MG63 (cell line): ENCODE data around the gene STAT5A. TPM values are rescaled to one million over a fixed set of nuclear protein-coding genes. Genes with fewer than 3 reads are reported as not detected.
"Not testable (repeated sequence)": the region's sequence is repeated elsewhere in the genome, so short reads cannot be mapped to it uniquely, and the experiment has no call there.

Experiments
- DNase-seq: peaks from one replicate; pipeline ENCODE4 v3.0.0-alpha.2; 2020
- H3K27me3 ChIP-seq: fragments of 250-450 bp; sonication (Bioruptor Pico); 2 replicates; pipeline ENCODE4 v1.5.1; 2020; ENCODE audit warnings: mild to moderate bottlenecking, moderate library complexity
- H3K36me3 ChIP-seq: fragments of 250-450 bp; sonication (Bioruptor Pico); 2 replicates; pipeline ENCODE4 v1.5.1; 2020; ENCODE audit warnings: mild to moderate bottlenecking, moderate library complexity
- H3K4me3 ChIP-seq: fragments of 250-450 bp; sonication (Bioruptor Pico); 2 replicates; pipeline ENCODE4 v1.5.1; 2020; ENCODE audit warnings: mild to moderate bottlenecking, moderate library complexity
- H3K9me3 ChIP-seq: fragments of 250-450 bp; sonication (Bioruptor Pico); 2 replicates; pipeline ENCODE4 v1.5.1; 2020; ENCODE audit warnings: mild to moderate bottlenecking, moderate library complexity
- total RNA-seq: library from RNA; depleted of rRNA; stranded (reverse); fragments of >200 nt; shearing (Covaris generic); gene quantifications from 2 replicates; pipeline ENCODE4 v1.2.3, GENCODE V29; 2014; ENCODE audit warnings: low replicate concordance

The STAT5A gene
- total RNA-seq, 1 experiment from 2014 or later: 23.0 TPM

GRCh38 chr17:42310787-42311215 is 22.5 kb downstream of the STAT5A start:
- DNase-seq: no peak
- Histone ChIP-seq H3K36me3 (peaks cover 37% of the 10 kb centered on the region), H3K4me3 (no peak overlapping the region), H3K9me3 (no peaks in the 10 kb centered on the region), H3K27me3 (no peaks in the 10 kb centered on the region)

- no peaks in the 10 kb centered on the region for H3K27me3 ChIP-seq
- H3K4me3 ChIP-seq: no peak overlapping the region
- DNase-seq: no peak
- no peaks in the 10 kb centered on the region for H3K9me3 ChIP-seq
- peaks cover 41% of the 10 kb centered on the region for H3K36me3 ChIP-seq
These were observed 23.1 kb downstream of the STAT5A start for GRCh38 chr17:42311240-42312034.

GRCh38 chr17:42312035-42312284 is 23.7 kb downstream of the STAT5A start:
- Histone ChIP-seq H3K4me3 (no peak overlapping the region), H3K36me3 (peaks cover 47% of the 10 kb centered on the region), H3K9me3 (no peaks in the 10 kb centered on the region), H3K27me3 (no peaks in the 10 kb centered on the region)
- no peak for DNase-seq

GRCh38 chr17:42312285-42313130 is 24.2 kb downstream of the STAT5A start:
- Histone ChIP-seq H3K4me3 (no peak overlapping the region), H3K27me3 (no peaks in the 10 kb centered on the region), H3K9me3 (no peaks in the 10 kb centered on the region), H3K36me3 (peaks cover 52% of the 10 kb centered on the region)
- no peak for DNase-seq

- no peak for DNase-seq
- no peaks in the 10 kb centered on the region for H3K9me3 ChIP-seq
- peaks cover 57% of the 10 kb centered on the region for H3K36me3 ChIP-seq
- no peaks in the 10 kb centered on the region for H3K27me3 ChIP-seq
- no peak overlapping the region for H3K4me3 ChIP-seq
These were observed 25.1 kb downstream of the STAT5A start for GRCh38 chr17:42313389-42313772.

- DNase-seq: no peak
- H3K9me3 ChIP-seq: no peaks in the 10 kb centered on the region
- no peak overlapping the region for H3K4me3 ChIP-seq
- peaks cover 63% of the 10 kb centered on the region for H3K36me3 ChIP-seq
- H3K27me3 ChIP-seq: no peaks in the 10 kb centered on the region
These were observed 25.7 kb downstream of the STAT5A start for GRCh38 chr17:42313773-42314566.

GRCh38 chr17:42315402-42316156 is 27.3 kb downstream of the STAT5A start:
- no peaks in the 10 kb centered on the region for H3K9me3 ChIP-seq
- H3K4me3 ChIP-seq: no peak overlapping the region
- H3K36me3 ChIP-seq: peaks cover 73% of the 10 kb centered on the region
- DNase-seq: no peak
- no peaks in the 10 kb centered on the region for H3K27me3 ChIP-seq

- no peaks in the 10 kb centered on the region for H3K27me3 ChIP-seq
- peaks cover 68% of the 10 kb centered on the region for H3K36me3 ChIP-seq
- no peaks in the 10 kb centered on the region for H3K9me3 ChIP-seq
- DNase-seq: no peak
- H3K4me3 ChIP-seq: no peak overlapping the region
These were observed 28.5 kb downstream of the STAT5A start for GRCh38 chr17:42316755-42317154.

- H3K27me3 ChIP-seq: no peaks in the 10 kb centered on the region
- H3K9me3 ChIP-seq: no peaks in the 10 kb centered on the region
- no peak overlapping the region for H3K4me3 ChIP-seq
- H3K36me3 ChIP-seq: peaks cover 73% of the 10 kb centered on the region
- DNase-seq: no peak
These were observed 29.1 kb downstream of the STAT5A start for GRCh38 chr17:42317266-42317845.

- H3K36me3 ChIP-seq: peaks cover 78% of the 10 kb centered on the region
- DNase-seq, H3K4me3 ChIP-seq, H3K27me3 ChIP-seq, H3K9me3 ChIP-seq: not testable (repeated sequence)
These were observed 29.7 kb downstream of the STAT5A start for GRCh38 chr17:42317967-42318366.

GRCh38 chr17:42321555-42321954 is 33.3 kb downstream of the STAT5A start:
- DNase-seq: no peak
- no peaks in the 10 kb centered on the region for H3K27me3 ChIP-seq
- no peaks in the 10 kb centered on the region for H3K9me3 ChIP-seq
- no peak overlapping the region for H3K4me3 ChIP-seq
- H3K36me3 ChIP-seq: peaks cover 79% of the 10 kb centered on the region

- peak; percentile 91 for DNase-seq
- Histone ChIP-seq H3K27me3 (no peaks in the 10 kb centered on the region), H3K36me3 (peaks cover 77% of the 10 kb centered on the region), H3K9me3 (no peaks in the 10 kb centered on the region), H3K4me3 (no peak overlapping the region)
These were observed 34.3 kb downstream of the STAT5A start for GRCh38 chr17:42322382-42323267.

- Histone ChIP-seq H3K27me3 (no peaks in the 10 kb centered on the region), H3K9me3 (no peaks in the 10 kb centered on the region), H3K4me3 (no peak overlapping the region), H3K36me3 (peaks cover 79% of the 10 kb centered on the region)
- no peak for DNase-seq
These were observed 35.0 kb downstream of the STAT5A start for GRCh38 chr17:42323268-42323773.

GRCh38 chr17:42325026-42325425 is 36.7 kb downstream of the STAT5A start:
- H3K27me3 ChIP-seq: no peaks in the 10 kb centered on the region
- no peaks in the 10 kb centered on the region for H3K9me3 ChIP-seq
- H3K36me3 ChIP-seq: peaks cover 69% of the 10 kb centered on the region
- DNase-seq: peak; percentile 97
- no peak overlapping the region for H3K4me3 ChIP-seq
